ENCODE results near the gene UBE3B.

DNA sequence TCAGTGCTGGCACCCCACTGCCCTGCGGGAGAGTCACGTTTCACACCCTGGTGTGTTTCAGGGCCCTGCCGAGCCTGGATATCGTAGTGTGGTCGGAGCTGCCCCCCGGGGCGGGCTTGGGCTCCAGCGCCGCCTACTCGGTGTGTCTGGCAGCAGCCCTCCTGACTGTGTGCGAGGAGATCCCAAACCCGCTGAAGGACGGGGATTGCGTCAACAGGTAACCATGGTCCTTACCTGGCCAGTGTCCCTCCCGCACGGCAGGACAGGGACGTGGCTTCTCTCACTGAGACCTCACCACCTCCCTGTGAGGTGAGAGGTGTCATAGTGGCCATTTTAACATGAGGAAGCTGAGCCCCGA is 103.9 kb downstream of the UBE3B start:
- TF ChIP-seq, protein P1, sequence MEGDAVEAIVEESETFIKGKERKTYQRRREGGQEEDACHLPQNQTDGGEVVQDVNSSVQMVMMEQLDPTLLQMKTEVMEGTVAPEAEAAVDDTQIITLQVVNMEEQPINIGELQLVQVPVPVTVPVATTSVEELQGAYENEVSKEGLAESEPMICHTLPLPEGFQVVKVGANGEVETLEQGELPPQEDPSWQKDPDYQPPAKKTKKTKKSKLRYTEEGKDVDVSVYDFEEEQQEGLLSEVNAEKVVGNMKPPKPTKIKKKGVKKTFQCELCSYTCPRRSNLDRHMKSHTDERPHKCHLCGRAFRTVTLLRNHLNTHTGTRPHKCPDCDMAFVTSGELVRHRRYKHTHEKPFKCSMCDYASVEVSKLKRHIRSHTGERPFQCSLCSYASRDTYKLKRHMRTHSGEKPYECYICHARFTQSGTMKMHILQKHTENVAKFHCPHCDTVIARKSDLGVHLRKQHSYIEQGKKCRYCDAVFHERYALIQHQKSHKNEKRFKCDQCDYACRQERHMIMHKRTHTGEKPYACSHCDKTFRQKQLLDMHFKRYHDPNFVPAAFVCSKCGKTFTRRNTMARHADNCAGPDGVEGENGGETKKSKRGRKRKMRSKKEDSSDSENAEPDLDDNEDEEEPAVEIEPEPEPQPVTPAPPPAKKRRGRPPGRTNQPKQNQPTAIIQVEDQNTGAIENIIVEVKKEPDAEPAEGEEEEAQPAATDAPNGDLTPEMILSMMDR (IDR thresholded peaks at IDR 0.05) = no peak
- TF ChIP-seq POLR2AphosphoS5 (IDR thresholded peaks at IDR 0.05; ENCODE audit: insufficient read depth in 1 of 2, low read depth in 1 of 2) (no peak), POLR2A (IDR thresholded peaks at IDR 0.05) (no peak)
